ENCODE measurements around the gene SLC26A11.

Gene SLC26A11

GRCh38 chr17:80246266-80246681 is 26.0 kb downstream of the SLC26A11 start:
- TF ChIP-seq CTCF (conservative IDR thresholded peaks at IDR 0.05; ENCODE audit: control insufficient read depth, insufficient read depth, low read depth, low read length), result no peak
- DNase-seq (ENCODE audit: low read depth), result no peak
- H3K4me3 ChIP-seq (ENCODE audit: control insufficient read depth, low read depth, low read length), result no peak overlapping the region

- TF ChIP-seq CTCF (conservative IDR thresholded peaks at IDR 0.05; ENCODE audit: control insufficient read depth, insufficient read depth, low read depth, low read length), result no peak
- DNase-seq (ENCODE audit: low read depth), result no peak
- no peak overlapping the region for H3K4me3 ChIP-seq (ENCODE audit: control insufficient read depth, low read depth, low read length)
Measured at GRCh38 chr17:80246726-80247125, 26.5 kb downstream of the SLC26A11 start.

GRCh38 chr17:80247561-80247960 is 27.3 kb downstream of the SLC26A11 start:
- no peak overlapping the region for H3K4me3 ChIP-seq (ENCODE audit: control insufficient read depth, low read depth, low read length)
- DNase-seq (ENCODE audit: low read depth), result no peak
- no peak for TF ChIP-seq CTCF (conservative IDR thresholded peaks at IDR 0.05; ENCODE audit: control insufficient read depth, insufficient read depth, low read depth, low read length)

- no peak for TF ChIP-seq CTCF (conservative IDR thresholded peaks at IDR 0.05; ENCODE audit: control insufficient read depth, insufficient read depth, low read depth, low read length)
- no peak for DNase-seq (ENCODE audit: low read depth)
- no peak overlapping the region for H3K4me3 ChIP-seq (ENCODE audit: control insufficient read depth, low read depth, low read length)
Measured at GRCh38 chr17:80248001-80248893, 28.0 kb downstream of the SLC26A11 start.

- TF ChIP-seq CTCF (conservative IDR thresholded peaks at IDR 0.05; ENCODE audit: control insufficient read depth, insufficient read depth, low read depth, low read length), result no peak
- H3K4me3 ChIP-seq (ENCODE audit: control insufficient read depth, low read depth, low read length), result no peak overlapping the region
- DNase-seq (ENCODE audit: low read depth), result no peak
Measured at GRCh38 chr17:80248894-80249710, 28.9 kb downstream of the SLC26A11 start.

- DNase-seq (ENCODE audit: low read depth), result no peak
- TF ChIP-seq CTCF (conservative IDR thresholded peaks at IDR 0.05; ENCODE audit: control insufficient read depth, insufficient read depth, low read depth, low read length), result no peak
- H3K4me3 ChIP-seq (ENCODE audit: control insufficient read depth, low read depth, low read length), result no peak overlapping the region
Measured at GRCh38 chr17:80251966-80252365, 31.7 kb downstream of the SLC26A11 start.
